ENCODE results near the gene WBP2. TPM values are rescaled to one million over a fixed set of nuclear protein-coding genes. Genes with fewer than 3 reads are reported as not detected.

Gene WBP2
- total RNA-seq, 1 experiment from 2014 or later = 25.7 TPM

DNA sequence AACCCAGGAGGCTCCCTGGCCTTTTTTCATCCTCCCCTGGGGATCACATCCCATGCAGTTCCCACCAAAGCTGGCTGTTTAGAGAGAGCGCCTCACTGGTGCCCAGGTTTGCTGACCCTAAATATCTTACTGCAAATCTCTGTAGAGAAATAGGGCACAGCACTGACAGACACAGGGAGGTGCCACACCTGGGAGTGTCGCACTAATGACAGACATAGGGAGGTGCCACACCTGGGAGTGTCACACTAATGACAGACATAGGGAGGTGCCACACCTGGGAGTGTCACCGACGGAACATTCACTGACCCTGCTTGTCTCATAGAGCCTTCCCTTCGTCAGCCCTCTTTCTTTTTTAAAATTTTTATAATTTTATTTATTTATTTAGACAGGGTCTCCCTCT lies 44.9 kb downstream of the WBP2 start:
- no peak for DNase-seq (ENCODE audit: low read depth)
- in situ Hi-C loops (cut with HindIII; ENCODE audit: low pct_unique_long_range_greater_than_20kb, low sequenced_read_pairs) = no loop called here

- in situ Hi-C loops (cut with HindIII; ENCODE audit: low pct_unique_long_range_greater_than_20kb, low sequenced_read_pairs) = no loop called here
- no peak for DNase-seq (ENCODE audit: low read depth)
Observed at GRCh38 chr17:75809631-75810111, 45.5 kb downstream of the WBP2 start.

DNA sequence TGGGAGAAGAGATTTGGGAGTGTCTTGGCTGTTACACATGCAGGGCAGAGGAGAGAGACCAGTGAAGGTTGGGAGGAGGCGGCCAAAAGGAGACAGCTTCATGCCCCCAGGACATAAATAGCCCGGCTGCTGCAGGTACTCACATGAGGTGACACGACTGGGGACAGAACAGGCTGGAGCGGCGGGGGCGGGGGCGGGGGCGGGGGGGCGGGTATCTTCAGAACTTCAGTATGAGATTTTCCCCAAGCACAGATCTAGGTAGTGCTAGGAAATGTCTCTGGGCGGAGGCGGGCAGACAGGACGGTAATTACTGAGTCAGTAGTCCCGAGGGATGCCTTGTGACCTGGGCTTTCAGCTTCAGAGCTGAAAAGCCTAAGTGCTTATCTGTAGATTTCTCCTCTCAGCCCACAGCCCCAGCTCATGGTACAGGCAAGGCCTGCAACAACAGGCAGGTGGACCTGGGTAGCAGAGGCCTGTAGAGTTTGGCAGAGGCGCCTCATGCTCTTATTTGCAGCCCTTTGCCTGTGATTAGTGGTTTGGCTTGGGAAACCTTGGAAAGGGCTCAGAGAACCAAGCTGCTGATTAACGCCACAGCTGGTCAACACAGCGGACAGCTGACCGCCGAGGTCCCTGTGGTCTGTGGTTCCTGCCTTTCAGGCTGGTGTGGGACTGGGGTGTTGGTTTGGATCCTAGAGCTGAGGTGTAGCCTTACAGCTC lies 46.1 kb downstream of the WBP2 start:
- in situ Hi-C loops (cut with HindIII; ENCODE audit: low pct_unique_long_range_greater_than_20kb, low sequenced_read_pairs) = no loop called here
- no peak for DNase-seq (ENCODE audit: low read depth)

DNA sequence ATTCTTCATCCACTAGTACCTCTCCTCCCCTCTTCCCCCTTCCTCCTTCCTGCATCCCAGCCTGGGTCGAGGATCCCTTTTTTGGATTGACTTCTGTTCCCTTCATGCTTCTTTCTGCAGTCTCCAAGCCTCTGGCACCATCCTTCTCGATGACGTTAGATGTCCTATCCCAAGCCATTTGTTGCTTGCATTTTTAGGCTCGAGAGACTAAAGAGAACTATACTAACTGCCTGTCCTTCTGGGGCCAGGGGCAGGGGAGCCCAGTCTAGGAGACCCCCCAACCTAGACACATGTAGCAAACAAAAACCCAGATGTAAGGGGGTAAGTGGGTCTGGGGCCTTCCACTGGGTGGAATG lies 46.6 kb downstream of the WBP2 start:
- in situ Hi-C loops (cut with HindIII; ENCODE audit: low pct_unique_long_range_greater_than_20kb, low sequenced_read_pairs) = no loop called here
- DNase-seq (ENCODE audit: low read depth) = no peak

DNA sequence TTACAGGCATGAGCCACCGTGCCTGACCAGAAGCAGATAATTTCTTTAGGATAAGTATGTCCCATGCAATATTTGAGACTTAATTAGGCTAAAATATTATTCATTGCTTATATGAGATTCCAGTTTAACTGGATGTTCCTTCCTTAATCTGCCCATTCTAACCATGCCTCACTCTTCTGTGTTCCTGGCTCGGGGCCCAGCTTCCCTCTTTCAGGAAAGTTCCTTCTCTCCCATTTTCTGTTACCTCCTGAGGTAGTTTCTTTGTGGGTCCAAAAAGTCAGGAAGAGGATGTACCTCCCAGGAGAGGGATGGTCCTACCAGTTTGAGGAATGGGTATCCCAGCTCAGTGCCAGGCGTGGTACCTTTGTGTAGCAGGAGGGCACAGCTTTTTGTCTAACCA lies 47.3 kb downstream of the WBP2 start:
- no peak for DNase-seq (ENCODE audit: low read depth)
- in situ Hi-C loops (cut with HindIII; ENCODE audit: low pct_unique_long_range_greater_than_20kb, low sequenced_read_pairs) = no loop called here

GRCh38 chr17:75806822-75807500 lies 48.2 kb downstream of the WBP2 start:
- in situ Hi-C loops (cut with HindIII; ENCODE audit: low pct_unique_long_range_greater_than_20kb, low sequenced_read_pairs) = no loop called here
- no peak for DNase-seq (ENCODE audit: low read depth)

DNA sequence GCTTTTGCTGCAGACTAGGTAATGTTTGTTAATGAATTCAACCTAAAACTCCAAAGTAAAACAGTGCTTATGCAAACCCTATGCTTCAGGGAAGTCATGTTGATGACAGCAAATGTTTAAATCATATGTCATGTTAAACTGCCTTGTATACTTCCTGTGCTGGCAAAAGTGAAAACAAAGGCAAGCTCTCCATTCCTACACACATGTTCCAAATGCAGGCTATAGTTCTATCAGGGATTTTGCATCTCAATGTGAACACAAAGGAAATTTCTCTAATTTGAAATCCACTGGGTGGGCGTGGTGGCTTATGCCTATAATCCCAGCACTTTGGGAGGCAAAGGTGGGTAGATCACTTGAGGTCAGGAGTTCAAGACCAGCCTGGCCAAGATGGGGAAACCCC lies 51.3 kb downstream of the WBP2 start:
- in situ Hi-C loops (cut with HindIII; ENCODE audit: low pct_unique_long_range_greater_than_20kb, low sequenced_read_pairs) = no loop called here
- no peak for DNase-seq (ENCODE audit: low read depth)

DNA sequence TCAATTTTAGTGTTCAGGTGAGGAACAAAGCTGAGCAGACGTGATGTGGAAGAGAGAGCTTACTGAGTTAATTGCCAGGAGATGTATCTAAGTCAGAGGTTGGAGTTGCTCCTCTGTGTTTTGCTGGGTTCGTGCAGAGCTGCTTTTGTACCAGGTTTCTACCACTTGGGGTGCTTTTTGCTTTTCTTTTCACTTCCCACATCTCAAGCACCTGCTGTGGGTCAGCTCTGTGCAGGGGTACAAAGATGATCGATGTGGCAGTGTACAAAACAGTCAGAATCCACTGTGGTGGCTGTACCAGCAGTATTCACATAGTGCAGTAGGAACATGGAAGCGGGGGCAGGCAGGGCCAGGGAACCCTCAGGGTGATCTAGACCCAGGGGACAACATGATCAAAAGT lies 55.7 kb downstream of the WBP2 start:
- no peak for DNase-seq (ENCODE audit: low read depth)
- in situ Hi-C loops (cut with HindIII; ENCODE audit: low pct_unique_long_range_greater_than_20kb, low sequenced_read_pairs) = no loop called here

GRCh38 chr17:75795820-75796607 lies 59.1 kb downstream of the WBP2 start:
- no peak for DNase-seq (ENCODE audit: low read depth)
- in situ Hi-C loops (cut with HindIII; ENCODE audit: low pct_unique_long_range_greater_than_20kb, low sequenced_read_pairs) = no loop called here

Other genes with a start within 250 kb of the WBP2 start
- gene SMIM5, start 221.9 kb downstream of the WBP2 start, total RNA-seq (2014; rRNA removed; shearing (Covaris generic); ENCODE audit: low replicate concordance) = not detected in 2 replicates
- 28.6 and 38.9 TPM in 2 replicates for gene RECQL5, start 188.2 kb downstream of the WBP2 start, total RNA-seq (2014; rRNA removed; shearing (Covaris generic); ENCODE audit: low replicate concordance)
- gene SAP30BP, start 188.0 kb downstream of the WBP2 start, total RNA-seq (2014; rRNA removed; shearing (Covaris generic); ENCODE audit: low replicate concordance) = 96.6 and 104 TPM in 2 replicates
- gene ITGB4, start 133.9 kb downstream of the WBP2 start, total RNA-seq (2014; rRNA removed; shearing (Covaris generic); ENCODE audit: low replicate concordance) = 8.1 and 12.4 TPM in 2 replicates
- gene GALK1, start 90.1 kb downstream of the WBP2 start, total RNA-seq (2014; rRNA removed; shearing (Covaris generic); ENCODE audit: low replicate concordance) = 45.8 and 57.3 TPM in 2 replicates
- 34.4 and 37.1 TPM in 2 replicates for gene UNK, start 70.5 kb downstream of the WBP2 start, total RNA-seq (2014; rRNA removed; shearing (Covaris generic); ENCODE audit: low replicate concordance)
- gene UNC13D, start 10.9 kb downstream of the WBP2 start, total RNA-seq (2014; rRNA removed; shearing (Covaris generic); ENCODE audit: low replicate concordance) = 1.5 and 2.2 TPM in 2 replicates
- 73.4 and 102 TPM in 2 replicates for gene TRIM47, start 23.2 kb upstream of the WBP2 start, total RNA-seq (2014; rRNA removed; shearing (Covaris generic); ENCODE audit: low replicate concordance)
- gene TRIM65, start 41.6 kb upstream of the WBP2 start, total RNA-seq (2014; rRNA removed; shearing (Covaris generic); ENCODE audit: low replicate concordance) = 30.9 and 44.3 TPM in 2 replicates
- 103 and 124 TPM in 2 replicates for gene MRPL38, start 49.5 kb upstream of the WBP2 start, total RNA-seq (2014; rRNA removed; shearing (Covaris generic); ENCODE audit: low replicate concordance)
- 14.2 and 19.6 TPM in 2 replicates for gene FBF1, start 85.7 kb upstream of the WBP2 start, total RNA-seq (2014; rRNA removed; shearing (Covaris generic); ENCODE audit: low replicate concordance)
- gene ACOX1, start 123.8 kb upstream of the WBP2 start, total RNA-seq (2014; rRNA removed; shearing (Covaris generic); ENCODE audit: low replicate concordance) = 15.6 and 20.9 TPM in 2 replicates
- gene TEN1, start 123.9 kb upstream of the WBP2 start, total RNA-seq (2014; rRNA removed; shearing (Covaris generic); ENCODE audit: low replicate concordance) = 23.1 and 46.5 TPM in 2 replicates
- 5.3 and 12.0 TPM in 2 replicates for gene CDK3, start 145.5 kb upstream of the WBP2 start, total RNA-seq (2014; rRNA removed; shearing (Covaris generic); ENCODE audit: low replicate concordance)
- gene EVPL, start 172.0 kb upstream of the WBP2 start, total RNA-seq (2014; rRNA removed; shearing (Covaris generic); ENCODE audit: low replicate concordance) = 48.6 and 51.7 TPM in 2 replicates
- gene SRP68, start 217.2 kb upstream of the WBP2 start, total RNA-seq (2014; rRNA removed; shearing (Covaris generic); ENCODE audit: low replicate concordance) = 58.2 and 60.8 TPM in 2 replicates
- not detected in 2 replicates for gene GALR2, start 219.4 kb upstream of the WBP2 start, total RNA-seq (2014; rRNA removed; shearing (Covaris generic); ENCODE audit: low replicate concordance)
- not detected in 2 replicates for gene ZACN, start 223.8 kb upstream of the WBP2 start, total RNA-seq (2014; rRNA removed; shearing (Covaris generic); ENCODE audit: low replicate concordance)
- gene EXOC7, start 248.5 kb upstream of the WBP2 start, total RNA-seq (2014; rRNA removed; shearing (Covaris generic); ENCODE audit: low replicate concordance) = 71.7 and 72.1 TPM in 2 replicates